ENCODE data around the gene POF1B.

POF1B gene

GRCh38 chrX:85243155-85243554, 136.3 kb downstream of the POF1B start:
- no peak for DNase-seq

Data from RPMI8226 (cell line).